Effector memory CD8-positive, alpha-beta T cell (primary cell): Measurements from ENCODE around the gene TBC1D14.

ENCODE experiments used
- ATAC-seq: fragments of 150-1000 bp; cut with Tn5 transposase; replicated peaks from 2 replicates; pipeline ENCODE4 v1.10.0; 2021; ENCODE audit warnings: mild to moderate bottlenecking, moderate library complexity
- DNase-seq, 3 experiments: peaks; one replicate each; pipeline ENCODE4 v3.0.0; 2021
- H3K27ac Mint-ChIP-seq, 2 donors: one replicate each; pipeline ENCODE4 v1.8.0; 2022; ENCODE audit warnings: mild to moderate bottlenecking in 2 of 2, mixed read lengths in 2 of 2, moderate library complexity in 2 of 2
- H3K27me3 Mint-ChIP-seq, 2 donors: one replicate each; pipeline ENCODE4 v1.8.0; 2022; ENCODE audit warnings: mixed read lengths in 2 of 2
- H3K36me3 Mint-ChIP-seq: one replicate; pipeline ENCODE4 v1.8.0; 2022; ENCODE audit warnings: mild to moderate bottlenecking, moderate library complexity, mixed read lengths; ENCODE audit not compliant: insufficient read depth
- H3K4me1 Mint-ChIP-seq, 2 donors: one replicate each; pipeline ENCODE4 v1.8.0; 2022; ENCODE audit warnings: low read depth in 2 of 2, mixed read lengths in 2 of 2
- H3K4me3 Mint-ChIP-seq, 2 donors: one replicate each; pipeline ENCODE4 v1.8.0; 2022; ENCODE audit warnings: mild to moderate bottlenecking in 2 of 2, mixed read lengths in 2 of 2, moderate library complexity in 2 of 2
- H3K9me3 Mint-ChIP-seq, 2 donors: one replicate each; pipeline ENCODE4 v1.8.0; 2022; ENCODE audit warnings: mixed read lengths in 2 of 2

The TBC1D14 gene

DNA sequence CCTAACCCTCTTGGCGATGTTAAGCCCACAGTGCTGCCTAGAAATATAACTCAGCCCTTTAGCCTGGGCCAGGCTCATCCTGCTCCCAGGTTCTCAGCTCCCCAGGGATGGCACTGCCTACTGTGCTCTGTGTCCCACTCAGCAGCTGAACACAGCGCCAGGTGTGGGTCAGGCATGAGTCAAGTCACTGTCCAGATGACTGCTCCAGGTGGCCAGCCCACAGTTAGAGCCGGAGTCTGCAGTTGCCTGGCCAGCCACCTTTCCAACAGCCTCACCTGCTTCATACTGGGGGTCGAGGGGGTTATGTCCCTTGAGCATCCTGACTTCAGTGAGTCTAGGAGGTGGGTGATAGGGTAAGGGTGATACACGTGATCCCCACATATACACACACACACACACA, 48.4 kb downstream of the TBC1D14 start:
- ATAC-seq (no peak), DNase-seq (no peak)
- no peaks in the 10 kb centered on the region for H3K9me3 Mint-ChIP-seq
- H3K27me3 Mint-ChIP-seq: no peaks in the 10 kb centered on the region
- H3K4me1 Mint-ChIP-seq: peaks cover 39 to 45% of the 10 kb centered on the region in 2 donors
- no peak overlapping the region for H3K4me3 Mint-ChIP-seq
- H3K27ac Mint-ChIP-seq: peak overlapping the region in 1 of 2 donors; percentile 70
- no peaks in the 10 kb centered on the region for H3K36me3 Mint-ChIP-seq

DNA sequence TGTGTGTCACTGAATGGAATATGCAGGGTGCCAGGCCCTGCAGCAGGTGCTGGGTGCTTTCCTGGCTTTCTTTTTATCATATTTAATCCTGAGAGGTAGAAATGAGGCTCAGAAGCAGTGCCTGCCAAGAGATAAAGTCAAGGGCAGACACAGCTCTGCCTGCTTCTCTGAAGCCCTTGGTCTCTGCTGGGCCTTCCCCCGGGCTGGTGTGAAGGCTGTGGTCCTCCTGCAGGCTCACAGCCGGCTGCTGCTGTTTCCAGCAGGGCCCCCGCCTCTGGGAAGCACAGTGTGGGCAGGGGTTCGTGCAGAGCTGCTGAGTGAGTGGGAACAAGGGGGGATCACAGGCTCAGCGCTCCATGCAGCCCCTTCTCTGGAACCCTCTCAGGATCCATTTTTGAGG, 49.6 kb downstream of the TBC1D14 start:
- DNase-seq (no peak), ATAC-seq (no peak)
- Mint-ChIP-seq H3K27ac (peak overlapping the region; percentile 68 to 70), H3K9me3 (no peaks in the 10 kb centered on the region), H3K27me3 (no peaks in the 10 kb centered on the region), H3K36me3 (peaks cover 3% of the 10 kb centered on the region), H3K4me1 (peaks cover 46 to 51% of the 10 kb centered on the region in 2 donors), H3K4me3 (no peak overlapping the region)

DNA sequence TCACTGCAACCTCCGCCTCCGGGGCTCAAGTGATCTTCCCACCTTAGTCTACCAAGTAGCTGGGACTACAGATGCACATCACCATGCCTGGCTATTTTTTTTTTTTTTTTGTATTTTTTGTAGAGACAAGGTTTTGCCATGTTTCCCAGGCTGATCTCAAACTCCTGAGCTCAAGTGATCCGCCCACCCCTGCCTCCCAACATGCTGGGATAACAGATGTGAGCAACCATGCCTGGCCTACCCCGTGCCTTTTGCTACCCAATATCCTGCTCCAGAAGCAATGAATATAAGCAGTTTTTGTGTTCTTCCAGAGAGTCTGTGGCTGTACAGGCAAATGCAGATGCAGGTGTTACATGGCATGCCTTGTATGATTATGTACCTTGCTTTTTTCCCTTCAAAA, 50.5 kb downstream of the TBC1D14 start:
- ATAC-seq (no peak), DNase-seq (no peak)
- peaks cover 7% of the 10 kb centered on the region for H3K36me3 Mint-ChIP-seq
- H3K4me3 Mint-ChIP-seq: no peak overlapping the region
- H3K4me1 Mint-ChIP-seq: peaks cover 45 to 54% of the 10 kb centered on the region in 2 donors
- H3K27me3 Mint-ChIP-seq: no peaks in the 10 kb centered on the region
- H3K27ac Mint-ChIP-seq: peak overlapping the region in 1 of 2 donors; percentile 68
- H3K9me3 Mint-ChIP-seq: no peaks in the 10 kb centered on the region

DNA sequence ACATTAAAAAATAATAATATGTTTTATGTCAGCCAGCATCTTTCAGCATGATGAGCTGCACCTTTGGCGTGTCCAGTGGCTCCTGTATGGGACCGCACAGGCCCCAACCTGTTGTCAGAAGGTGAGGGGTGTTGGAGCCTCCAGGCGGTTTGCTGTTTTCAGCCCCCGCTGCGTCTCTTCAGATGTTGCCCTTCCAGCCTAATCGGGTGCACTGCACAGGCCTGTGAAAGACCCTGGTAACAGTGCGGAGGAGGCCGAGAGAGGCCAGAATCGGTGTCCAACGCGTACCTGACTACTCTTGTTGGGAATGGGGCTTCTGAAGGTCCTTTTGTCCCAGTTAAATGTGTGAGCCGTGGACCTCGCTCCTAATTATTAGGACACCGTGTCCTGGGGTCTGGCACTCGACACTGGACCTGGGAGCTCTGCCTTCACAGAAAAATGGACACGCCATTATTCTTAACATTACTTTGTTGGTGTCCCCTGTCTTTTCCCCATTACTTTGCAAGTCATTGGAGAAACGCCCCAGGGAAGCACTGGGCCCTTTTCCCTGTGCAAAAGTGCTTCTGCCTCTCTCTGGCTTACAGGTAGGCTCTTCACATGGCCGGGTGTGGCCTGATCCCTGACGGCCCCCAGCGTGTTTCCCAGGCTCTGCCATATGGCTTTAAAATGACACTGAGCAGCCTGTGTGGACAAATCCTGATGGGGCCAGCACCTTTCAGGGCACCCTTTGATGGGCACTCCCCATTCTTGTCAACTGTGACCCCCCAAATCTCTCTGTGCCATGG, 51.2 kb downstream of the TBC1D14 start:
- DNase-seq: no peak
- peaks cover 51 to 56% of the 10 kb centered on the region in 2 donors for H3K4me1 Mint-ChIP-seq
- no peaks in the 10 kb centered on the region for H3K9me3 Mint-ChIP-seq
- H3K27ac Mint-ChIP-seq: peak overlapping the region in 1 of 2 donors; percentile 46
- peaks cover 8% of the 10 kb centered on the region for H3K36me3 Mint-ChIP-seq
- no peak overlapping the region for H3K4me3 Mint-ChIP-seq
- ATAC-seq: no peak
- H3K27me3 Mint-ChIP-seq: no peaks in the 10 kb centered on the region

DNA sequence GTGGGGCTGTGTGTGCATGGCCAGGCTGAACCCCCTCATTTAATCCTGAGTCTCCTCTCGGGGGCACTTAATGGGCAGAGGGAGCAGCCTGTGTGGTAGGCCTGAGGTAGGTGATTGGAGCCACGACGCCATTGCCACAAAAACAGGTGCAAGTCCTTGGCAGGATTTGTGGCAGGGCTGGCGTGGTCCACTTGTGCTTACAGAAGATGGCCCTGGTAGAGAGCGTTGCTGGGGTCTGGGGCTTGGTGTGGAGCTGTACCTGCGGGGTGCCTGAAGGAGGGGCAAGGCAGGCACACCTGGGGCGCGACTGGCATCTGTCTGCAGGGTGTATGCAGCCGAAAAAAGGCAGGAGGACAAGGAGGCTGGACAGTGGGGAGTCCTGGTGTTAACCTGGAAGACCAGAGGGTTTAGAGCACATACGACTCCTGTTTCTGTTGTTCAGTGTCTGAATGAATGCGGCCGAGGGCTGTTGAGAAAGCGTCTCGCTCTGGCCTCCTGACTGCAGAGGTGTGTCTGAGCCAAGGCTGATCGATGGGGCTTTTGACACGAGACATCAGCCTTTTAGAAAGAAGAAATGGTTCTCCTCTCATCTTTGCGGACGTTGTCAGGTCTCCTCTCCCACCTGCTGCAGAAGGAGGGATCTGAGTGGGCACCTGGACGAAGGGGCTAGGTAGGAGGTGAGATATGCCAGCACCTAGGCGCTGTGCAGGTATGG, 52.0 kb downstream of the TBC1D14 start:
- H3K4me1 Mint-ChIP-seq: peaks cover 51 to 55% of the 10 kb centered on the region in 2 donors
- H3K36me3 Mint-ChIP-seq: peaks cover 8% of the 10 kb centered on the region
- ATAC-seq (no peak), DNase-seq (no peak)
- no peaks in the 10 kb centered on the region for H3K27me3 Mint-ChIP-seq
- H3K27ac Mint-ChIP-seq: peak overlapping the region; percentile 46 to 52
- no peaks in the 10 kb centered on the region for H3K9me3 Mint-ChIP-seq
- H3K4me3 Mint-ChIP-seq: no peak overlapping the region

DNA sequence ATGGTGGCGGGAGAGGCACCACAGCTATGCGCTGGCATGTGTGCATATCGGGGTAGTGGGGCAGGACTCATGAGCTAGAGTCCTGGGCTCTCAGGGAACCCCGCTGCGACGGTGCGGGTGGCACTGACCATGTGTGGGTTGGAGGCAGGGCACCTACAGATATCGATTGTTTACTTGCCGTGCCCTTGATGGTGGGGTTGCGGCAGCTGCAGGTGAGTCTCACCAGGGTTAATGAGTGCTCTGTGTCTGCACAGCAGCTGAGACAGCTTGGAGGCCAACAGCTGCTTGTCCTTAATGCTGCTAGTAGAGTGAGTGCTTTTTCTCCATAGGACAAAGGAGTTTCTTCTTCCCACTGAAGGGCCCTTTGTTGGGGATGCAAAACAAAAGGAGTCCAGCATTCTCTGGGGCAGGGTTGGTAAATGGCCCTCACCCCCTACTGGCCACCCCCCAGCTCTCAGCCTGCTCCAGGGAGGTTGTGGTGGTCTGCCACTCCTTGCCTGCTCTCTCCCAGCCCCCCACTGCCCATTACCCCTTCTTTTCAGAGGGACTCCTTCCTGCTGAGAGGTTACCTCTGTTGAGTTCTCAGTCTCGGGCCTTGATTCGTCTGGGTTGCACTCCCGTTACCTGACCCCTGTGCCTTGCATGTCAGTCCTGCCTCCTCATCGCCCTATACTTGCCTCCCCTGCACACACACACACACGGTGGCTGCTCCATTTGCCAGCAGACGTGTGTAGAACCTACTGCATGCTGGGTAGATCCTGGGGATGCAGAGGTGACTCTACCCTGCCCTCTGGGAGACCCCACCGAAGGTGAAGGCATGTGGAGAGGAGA, 52.8 kb downstream of the TBC1D14 start:
- no peaks in the 10 kb centered on the region for H3K27me3 Mint-ChIP-seq
- H3K9me3 Mint-ChIP-seq: no peaks in the 10 kb centered on the region
- H3K36me3 Mint-ChIP-seq: peaks cover 8% of the 10 kb centered on the region
- ATAC-seq: no peak
- no peak for DNase-seq
- H3K4me3 Mint-ChIP-seq: peak overlapping the region in 1 of 2 donors; percentile 10
- peaks cover 47 to 49% of the 10 kb centered on the region in 2 donors for H3K4me1 Mint-ChIP-seq
- peak overlapping the region; percentile 52 to 83 for H3K27ac Mint-ChIP-seq

DNA sequence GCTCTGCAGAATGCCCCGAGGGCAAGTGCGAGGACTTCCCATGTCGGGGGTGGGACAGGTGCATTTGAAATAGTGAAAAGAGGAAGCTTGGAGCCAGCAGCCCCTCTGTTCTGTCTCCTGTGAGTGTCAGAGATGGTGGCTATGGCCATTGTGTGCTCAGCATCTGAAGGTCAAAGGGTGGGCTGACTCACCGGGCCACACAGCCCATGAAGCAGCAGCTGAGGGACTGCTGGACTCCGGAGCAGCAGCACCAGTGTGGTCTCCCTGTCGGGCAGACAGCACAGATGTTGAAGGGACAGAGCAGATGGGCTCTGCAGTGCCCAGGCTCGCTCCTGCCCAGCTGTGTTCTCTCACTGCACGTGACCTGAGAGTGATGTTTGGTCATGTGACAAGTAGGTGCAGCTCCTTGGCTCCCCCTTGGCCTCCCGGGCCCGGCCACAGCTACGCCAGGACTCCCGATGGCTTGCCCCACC, 53.5 kb downstream of the TBC1D14 start:
- Mint-ChIP-seq H3K36me3 (peaks cover 15% of the 10 kb centered on the region), H3K27ac (peak overlapping the region in 1 of 2 donors; percentile 83), H3K27me3 (no peaks in the 10 kb centered on the region), H3K4me3 (peak overlapping the region in 1 of 2 donors; percentile 10), H3K4me1 (peaks cover 46 to 49% of the 10 kb centered on the region in 2 donors), H3K9me3 (no peaks in the 10 kb centered on the region)
- ATAC-seq (no peak), DNase-seq (no peak)

DNA sequence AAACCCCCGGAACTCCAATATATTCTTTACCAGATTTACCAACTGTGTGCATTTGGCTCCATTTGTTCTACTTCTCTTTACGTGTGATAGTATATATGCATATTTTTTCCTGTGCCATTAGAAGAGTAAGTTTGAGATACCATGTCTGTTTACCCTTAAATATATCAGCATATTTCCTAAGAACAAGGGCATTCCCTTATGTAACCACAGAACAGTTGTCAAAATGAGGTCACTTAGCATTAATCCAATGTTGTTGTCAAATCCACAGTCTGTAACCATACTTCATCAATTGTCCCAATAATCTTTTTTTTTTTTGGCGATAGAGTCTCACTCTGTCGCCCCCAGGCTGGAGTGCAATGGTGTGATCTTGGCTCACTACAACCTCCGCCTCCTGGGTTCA, 55.2 kb downstream of the TBC1D14 start:
- no peak for DNase-seq
- H3K27ac Mint-ChIP-seq: peak overlapping the region; percentile 50 to 83
- peaks cover 41 to 45% of the 10 kb centered on the region in 2 donors for H3K4me1 Mint-ChIP-seq
- H3K27me3 Mint-ChIP-seq: no peaks in the 10 kb centered on the region
- ATAC-seq: no peak
- H3K9me3 Mint-ChIP-seq: no peaks in the 10 kb centered on the region
- peaks cover 20% of the 10 kb centered on the region for H3K36me3 Mint-ChIP-seq
- H3K4me3 Mint-ChIP-seq: peak overlapping the region; percentile 48 to 49

DNA sequence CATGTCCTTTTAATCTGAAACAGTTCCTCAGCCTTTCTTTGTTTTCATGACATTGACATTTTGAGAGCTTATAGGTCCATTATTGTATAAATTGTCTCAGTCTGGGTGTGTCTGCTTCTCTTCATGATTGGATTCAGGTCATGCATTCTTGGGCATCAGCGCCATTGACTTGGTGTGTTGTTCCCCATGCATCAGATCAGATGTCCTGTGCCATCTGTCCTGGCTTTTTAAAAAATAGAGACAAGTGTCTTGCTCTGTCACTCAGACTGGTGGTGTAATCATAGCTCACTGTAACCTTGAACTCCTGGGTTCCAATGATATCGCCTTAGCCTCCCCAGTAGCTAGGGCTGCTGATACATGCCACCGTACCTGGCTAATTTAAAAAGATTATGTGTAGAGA, 55.7 kb downstream of the TBC1D14 start:
- ATAC-seq (no peak), DNase-seq (no peak)
- H3K27me3 Mint-ChIP-seq: no peaks in the 10 kb centered on the region
- H3K9me3 Mint-ChIP-seq: no peaks in the 10 kb centered on the region
- H3K36me3 Mint-ChIP-seq: peaks cover 21% of the 10 kb centered on the region
- H3K4me3 Mint-ChIP-seq: no peak overlapping the region
- H3K27ac Mint-ChIP-seq: peak overlapping the region; percentile 27 to 83
- H3K4me1 Mint-ChIP-seq: peaks cover 41 to 45% of the 10 kb centered on the region in 2 donors

DNA sequence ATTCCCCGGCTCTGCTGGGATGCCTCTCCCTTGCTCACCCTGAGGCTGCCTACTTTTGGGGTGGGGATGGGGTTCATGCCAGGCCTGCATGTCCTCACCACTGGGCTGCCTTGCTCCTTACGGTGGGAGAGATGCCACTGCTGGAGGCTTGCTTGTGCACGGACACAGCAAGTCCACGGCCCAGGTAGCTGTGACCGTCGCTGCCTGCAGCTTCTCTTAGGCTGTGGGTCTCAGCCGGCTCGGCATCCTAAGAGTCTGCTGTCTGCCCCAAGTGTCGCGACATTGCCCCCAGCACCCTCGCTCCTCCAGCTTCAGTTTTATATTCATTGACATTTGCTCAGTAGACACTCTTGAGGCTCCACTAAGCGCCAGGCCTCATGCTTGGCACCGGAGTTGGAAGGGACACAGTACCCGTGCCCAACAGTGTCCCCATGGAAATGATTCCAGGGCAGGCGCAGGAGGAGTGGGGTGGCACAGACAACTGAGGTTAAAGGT, 58.3 kb downstream of the TBC1D14 start:
- no peaks in the 10 kb centered on the region for H3K27me3 Mint-ChIP-seq
- peaks cover 26 to 30% of the 10 kb centered on the region in 2 donors for H3K4me1 Mint-ChIP-seq
- DNase-seq (no peak), ATAC-seq (no peak)
- no peaks in the 10 kb centered on the region for H3K9me3 Mint-ChIP-seq
- H3K27ac Mint-ChIP-seq: no peak overlapping the region
- H3K4me3 Mint-ChIP-seq: no peak overlapping the region
- peaks cover 31% of the 10 kb centered on the region for H3K36me3 Mint-ChIP-seq

DNA sequence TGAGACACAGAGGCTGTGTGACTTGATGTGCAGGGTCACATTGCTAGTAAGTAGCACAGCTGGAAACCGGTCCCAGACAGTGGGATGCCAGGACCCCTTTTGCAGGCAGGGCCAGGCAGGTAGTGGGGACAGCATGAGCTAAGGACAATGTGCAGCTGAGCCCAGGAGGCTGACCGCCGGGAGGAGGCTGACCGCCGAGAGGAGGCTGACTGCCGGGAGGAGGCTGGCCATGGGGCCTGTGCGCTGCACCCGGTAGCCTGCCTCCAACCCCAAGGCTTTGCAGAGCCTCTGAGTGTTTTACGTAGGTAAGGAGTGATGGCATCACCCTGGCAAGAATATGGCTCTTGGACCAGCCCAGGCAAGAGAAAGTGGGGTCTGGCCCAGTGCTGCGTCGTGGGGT, 58.9 kb downstream of the TBC1D14 start:
- Mint-ChIP-seq H3K4me1 (peaks cover 23 to 26% of the 10 kb centered on the region in 2 donors), H3K4me3 (no peak overlapping the region), H3K36me3 (peaks cover 31% of the 10 kb centered on the region), H3K27ac (no peak overlapping the region), H3K27me3 (no peaks in the 10 kb centered on the region), H3K9me3 (no peaks in the 10 kb centered on the region)
- DNase-seq: no peak
- no peak for ATAC-seq

DNA sequence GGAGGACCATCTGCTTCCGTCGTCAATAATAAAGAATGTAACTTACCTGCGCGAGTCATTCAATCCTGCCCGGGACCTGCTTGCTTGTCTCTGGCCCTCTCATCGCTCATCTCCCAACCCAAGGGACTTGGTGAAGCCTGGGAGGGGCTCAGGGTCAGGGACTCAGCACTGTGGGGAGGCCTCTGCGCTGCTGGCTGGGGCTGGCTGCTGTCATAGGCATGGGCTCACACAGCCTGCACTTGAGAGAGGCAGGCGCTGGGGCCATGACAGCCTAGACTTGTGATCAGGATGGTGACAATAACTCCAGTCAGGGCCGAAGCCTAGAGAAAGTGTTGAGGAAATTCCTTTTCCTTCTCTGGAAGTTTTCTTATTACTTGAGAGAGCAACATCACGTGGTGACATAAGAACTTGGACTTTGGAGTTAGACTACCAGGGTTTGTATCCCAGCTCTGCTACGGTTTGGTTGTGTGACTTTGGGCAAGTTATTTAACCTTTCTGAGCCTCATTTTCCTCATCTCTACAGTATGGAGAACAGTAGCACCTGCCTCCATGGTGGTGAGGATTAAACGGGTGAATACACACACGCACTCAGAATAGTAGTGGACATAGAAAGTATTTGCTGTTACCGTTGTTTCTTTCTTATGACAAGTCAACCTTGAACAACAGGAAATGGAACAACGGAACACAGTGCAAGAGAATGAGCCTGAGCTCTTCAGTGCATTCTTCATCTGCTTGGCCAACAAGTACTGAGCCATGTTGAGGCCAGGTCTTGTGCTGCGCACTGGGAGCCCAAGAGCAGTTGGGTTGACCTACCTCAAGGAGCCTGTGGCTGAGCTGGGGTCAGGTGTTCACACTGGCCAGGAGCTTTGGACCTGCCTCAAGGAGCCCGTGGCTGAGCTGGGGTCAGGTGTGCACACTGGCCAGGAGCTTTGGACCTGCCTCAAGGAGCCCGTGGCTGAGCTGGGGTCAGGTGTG, 60.5 kb downstream of the TBC1D14 start:
- DNase-seq: no peak
- Mint-ChIP-seq H3K27me3 (no peaks in the 10 kb centered on the region), H3K4me1 (peaks cover 15 to 19% of the 10 kb centered on the region in 2 donors), H3K9me3 (no peaks in the 10 kb centered on the region), H3K27ac (no peak overlapping the region), H3K36me3 (peaks cover 24% of the 10 kb centered on the region), H3K4me3 (no peak overlapping the region)
- ATAC-seq: no peak
